Activated CD8-positive, alpha-beta T cell treated with anti-CD3 and anti-CD28 coated beads for 36 hours (primary cell): ENCODE data around the gene RBM38. TPM values are rescaled to one million over a fixed set of nuclear protein-coding genes. Genes with fewer than 3 reads are reported as not detected.

Experiments used
- ATAC-seq: fragments of 200-7000 bp; cut with Tn5 transposase; one replicate; pipeline ENCODE4 v1.10.0; 2021; ENCODE audit warnings: mild to moderate bottlenecking, moderate library complexity
- CTCF ChIA-PET: fragments of 350-600 bp; sonication (Branson Sonifier 250); formaldehyde crosslinking; loops from one replicate; lab custom pipeline; 2021; ENCODE audit warnings: antibody characterized with exemption; lab: Charles Lee
- POLR2A ChIA-PET: fragments of 350-600 bp; sonication (Branson Sonifier 250); formaldehyde crosslinking; loops from one replicate; lab custom pipeline; 2021; ENCODE audit warnings: antibody characterized with exemption; lab: Charles Lee
- DNase-seq: peaks from one replicate; pipeline ENCODE4 v3.0.0-alpha.2; 2020
- H3K27ac Mint-ChIP-seq: one replicate; pipeline ENCODE4 v1.8.0; 2021; ENCODE audit warnings: mild to moderate bottlenecking, mixed read lengths
- H3K27me3 Mint-ChIP-seq: one replicate; pipeline ENCODE4 v1.8.0; 2021; ENCODE audit warnings: mixed read lengths
- H3K36me3 Mint-ChIP-seq: one replicate; pipeline ENCODE4 v1.8.0; 2021; ENCODE audit warnings: low read depth, mixed read lengths
- H3K4me1 Mint-ChIP-seq: one replicate; pipeline ENCODE4 v1.8.0; 2021; ENCODE audit warnings: low read depth, mixed read lengths
- H3K4me3 Mint-ChIP-seq: one replicate; pipeline ENCODE4 v1.8.0; 2021; ENCODE audit warnings: mild to moderate bottlenecking, moderate library complexity, mixed read lengths
- H3K9me3 Mint-ChIP-seq: one replicate; pipeline ENCODE4 v1.8.0; 2021; ENCODE audit warnings: mixed read lengths
- intact Hi-C: fragments of 100-400 bp; cut with micrococcal nuclease; formaldehyde crosslinking; loops from one replicate; pipeline ENCODE4 v1.10.0; 2022
- total RNA-seq, 2 experiments: library from RNA; stranded (reverse); gene quantifications; one replicate each; pipeline ENCODE4 v1.2.3, GENCODE V29; 2021
- TF ChIP-seq, protein P1 (sequence below): fragments of 200-600 bp; IDR thresholded peaks from one replicate; pipeline ENCODE4 v1.8.0; 2022; ENCODE audit warnings: antibody characterized with exemption, mild to moderate bottlenecking

The RBM38 gene
- total RNA-seq, 2 experiments from 2014 or later, result 114 to 116 TPM

DNA sequence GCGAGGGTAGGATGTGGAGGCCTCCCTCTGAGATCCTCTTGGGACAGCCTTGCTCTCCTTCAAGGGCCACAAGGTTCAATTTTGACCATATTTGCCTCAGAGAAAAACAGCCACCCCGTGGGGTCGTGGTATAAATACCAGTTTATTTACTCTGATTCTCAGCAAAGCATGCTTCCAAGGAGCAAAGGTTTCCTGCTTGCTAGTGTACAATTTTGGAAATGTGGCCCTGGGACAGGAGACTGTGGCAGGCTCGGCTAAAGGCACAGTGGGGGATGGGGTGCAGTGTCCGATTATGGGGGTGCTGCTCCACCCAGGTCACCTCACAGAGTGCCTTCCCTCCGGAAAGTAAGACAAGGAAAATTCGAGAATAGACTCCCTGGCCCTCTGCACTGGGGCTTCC lies 31.1 kb downstream of the RBM38 start:
- no peak for ATAC-seq
- POLR2A ChIA-PET, result no interaction called here
- no peak overlapping the region for H3K4me3 Mint-ChIP-seq
- TF ChIP-seq, protein P1, sequence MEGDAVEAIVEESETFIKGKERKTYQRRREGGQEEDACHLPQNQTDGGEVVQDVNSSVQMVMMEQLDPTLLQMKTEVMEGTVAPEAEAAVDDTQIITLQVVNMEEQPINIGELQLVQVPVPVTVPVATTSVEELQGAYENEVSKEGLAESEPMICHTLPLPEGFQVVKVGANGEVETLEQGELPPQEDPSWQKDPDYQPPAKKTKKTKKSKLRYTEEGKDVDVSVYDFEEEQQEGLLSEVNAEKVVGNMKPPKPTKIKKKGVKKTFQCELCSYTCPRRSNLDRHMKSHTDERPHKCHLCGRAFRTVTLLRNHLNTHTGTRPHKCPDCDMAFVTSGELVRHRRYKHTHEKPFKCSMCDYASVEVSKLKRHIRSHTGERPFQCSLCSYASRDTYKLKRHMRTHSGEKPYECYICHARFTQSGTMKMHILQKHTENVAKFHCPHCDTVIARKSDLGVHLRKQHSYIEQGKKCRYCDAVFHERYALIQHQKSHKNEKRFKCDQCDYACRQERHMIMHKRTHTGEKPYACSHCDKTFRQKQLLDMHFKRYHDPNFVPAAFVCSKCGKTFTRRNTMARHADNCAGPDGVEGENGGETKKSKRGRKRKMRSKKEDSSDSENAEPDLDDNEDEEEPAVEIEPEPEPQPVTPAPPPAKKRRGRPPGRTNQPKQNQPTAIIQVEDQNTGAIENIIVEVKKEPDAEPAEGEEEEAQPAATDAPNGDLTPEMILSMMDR, result no peak
- peaks cover 29% of the 10 kb centered on the region for H3K4me1 Mint-ChIP-seq
- no peak for DNase-seq
- intact Hi-C loops, result no loop called here
- CTCF ChIA-PET, result no interaction called here
- H3K27me3 Mint-ChIP-seq, result no peaks in the 10 kb centered on the region
- no peaks in the 10 kb centered on the region for H3K9me3 Mint-ChIP-seq
- H3K36me3 Mint-ChIP-seq, result no peaks in the 10 kb centered on the region
- no peak overlapping the region for H3K27ac Mint-ChIP-seq

DNA sequence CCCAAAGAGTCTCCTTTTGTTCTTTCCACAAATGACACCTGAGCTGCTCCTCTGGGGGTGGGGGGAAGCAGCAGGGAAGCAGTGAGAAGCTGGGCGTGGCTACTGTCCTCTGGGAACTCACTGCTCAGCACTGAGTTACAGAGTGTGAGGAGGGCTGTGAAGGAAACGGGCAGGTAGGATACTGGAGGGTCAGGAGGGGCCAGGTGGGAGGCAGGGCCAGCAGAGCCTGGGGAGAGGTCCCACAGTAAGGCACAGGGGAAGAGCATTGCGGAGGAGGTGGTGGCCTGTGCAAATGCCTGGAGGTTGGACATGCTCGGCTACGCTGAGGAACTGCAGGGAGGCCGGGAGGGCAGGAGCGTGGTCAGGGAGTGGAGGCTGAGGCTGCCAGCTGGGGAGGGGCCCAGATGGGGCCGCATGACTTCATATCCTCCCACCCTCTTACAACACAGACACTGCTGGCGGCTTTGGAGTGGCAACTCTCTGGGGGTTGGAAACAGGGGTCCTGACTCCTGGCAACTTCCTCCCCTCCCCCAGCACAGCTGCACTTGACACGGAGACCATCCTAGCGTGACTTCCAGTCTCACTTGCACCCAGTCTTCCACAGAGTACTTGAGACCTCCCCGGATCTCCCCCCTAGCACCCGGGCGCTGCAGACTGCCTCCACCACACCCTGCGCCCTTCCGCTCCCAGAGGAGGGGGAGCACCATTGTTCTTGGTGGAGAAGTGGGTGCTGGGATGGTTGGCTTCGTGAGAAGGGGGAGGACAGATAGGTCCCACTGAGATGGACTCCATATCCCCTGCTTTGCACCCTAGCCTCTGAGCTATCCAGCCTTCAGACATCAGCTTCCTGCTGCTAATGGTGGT lies 34.2 kb downstream of the RBM38 start:
- ChIA-PET CTCF (interaction anchor here (0.8 kb wide), 1 partner anchor 43 kb away, joined by 3 read pairs; no protein-coding TSS in a partner anchor), POLR2A (interaction anchor here (0.9 to 4.2 kb wide), 2 partner anchors 23 to 27 kb away, joined by 4 to 16 read pairs; no protein-coding TSS in a partner anchor)
- Mint-ChIP-seq H3K9me3 (no peaks in the 10 kb centered on the region), H3K36me3 (no peaks in the 10 kb centered on the region), H3K27me3 (no peaks in the 10 kb centered on the region), H3K4me3 (no peak overlapping the region), H3K4me1 (peaks cover 35% of the 10 kb centered on the region), H3K27ac (peak overlapping the region; percentile 52)
- TF ChIP-seq, protein P1, result no peak
- no peak for DNase-seq
- ATAC-seq, result peak; percentile 17
- intact Hi-C loops, result no loop called here

DNA sequence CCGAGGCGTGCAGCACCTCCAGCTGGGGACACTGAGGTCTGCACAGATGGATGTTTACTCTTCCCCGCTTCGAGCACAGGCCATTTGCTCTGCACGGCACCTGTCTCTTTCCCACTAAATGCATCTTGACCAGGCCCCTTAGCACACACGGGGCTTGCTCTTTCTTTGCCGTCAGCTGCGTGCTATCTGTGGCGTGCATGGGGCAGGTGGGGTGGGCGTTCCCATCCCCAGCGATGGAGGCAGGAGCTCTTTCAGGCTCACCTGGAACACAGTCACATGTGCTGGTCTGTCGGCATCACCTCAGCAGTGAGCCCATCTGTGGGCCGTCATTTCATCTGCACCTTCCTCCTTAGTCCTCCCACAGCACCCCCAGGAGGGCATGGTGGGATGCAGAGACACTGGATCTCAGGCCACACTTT lies 35.1 kb downstream of the RBM38 start:
- TF ChIP-seq, protein P1, result no peak
- Mint-ChIP-seq H3K27me3 (no peaks in the 10 kb centered on the region), H3K4me1 (peaks cover 38% of the 10 kb centered on the region), H3K36me3 (no peaks in the 10 kb centered on the region), H3K9me3 (no peaks in the 10 kb centered on the region), H3K27ac (no peak overlapping the region), H3K4me3 (no peak overlapping the region)
- ATAC-seq, result no peak
- POLR2A ChIA-PET, result interaction anchor here (0.8 to 4.2 kb wide), 3 partner anchors 18 to 28 kb away, joined by 3 to 16 read pairs (median 4); no protein-coding TSS in a partner anchor
- DNase-seq, result no peak
- CTCF ChIA-PET, result no interaction called here
- intact Hi-C loops, result no loop called here

DNA sequence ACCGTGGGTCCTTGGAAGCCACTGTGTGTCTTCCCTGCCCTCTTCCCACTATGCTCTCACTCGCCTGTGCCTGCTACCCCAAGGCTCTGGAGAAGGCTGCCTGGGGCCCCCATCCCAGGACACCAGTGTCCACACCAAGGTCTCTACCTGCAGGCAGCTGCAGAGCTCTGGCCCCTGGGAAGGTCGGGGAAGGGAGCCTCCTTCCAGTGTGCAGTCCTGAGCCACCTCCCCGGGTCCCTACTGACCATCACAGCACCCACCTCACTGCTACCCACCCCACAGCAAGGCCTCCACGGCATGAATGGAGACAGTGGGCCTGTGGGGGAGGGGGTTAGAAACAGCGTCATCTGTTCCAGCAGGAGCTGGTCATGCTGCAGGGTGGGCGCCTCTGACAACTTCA lies 35.6 kb downstream of the RBM38 start:
- CTCF ChIA-PET, result no interaction called here
- Mint-ChIP-seq H3K4me1 (peaks cover 44% of the 10 kb centered on the region), H3K36me3 (no peaks in the 10 kb centered on the region), H3K9me3 (no peaks in the 10 kb centered on the region), H3K27me3 (no peaks in the 10 kb centered on the region), H3K4me3 (no peak overlapping the region), H3K27ac (no peak overlapping the region)
- no peak for ATAC-seq
- TF ChIP-seq, protein P1, result no peak
- intact Hi-C loops, result no loop called here
- no peak for DNase-seq
- POLR2A ChIA-PET, result interaction anchor here (0.8 to 4.2 kb wide), 3 partner anchors 19 to 35 kb away, joined by 3 to 16 read pairs (median 5); no protein-coding TSS in a partner anchor
